Nephron (organoid): ENCODE results near the gene RAB44.
"Not testable (repeated sequence)": the region's sequence is repeated elsewhere in the genome, so short reads cannot be mapped to it uniquely, and the experiment has no call there.

Experiments used
- H3K27ac Mint-ChIP-seq, 3 experiments: 2 replicates each; pipeline ENCODE4 v1.8.0; 2020; ENCODE audit warnings: mixed read lengths in 3 of 3, mild to moderate bottlenecking in 2 of 3, moderate library complexity in 1 of 3
- H3K27me3 Mint-ChIP-seq: 2 replicates; pipeline ENCODE4 v1.8.0; 2021; ENCODE audit warnings: low read depth, mild to moderate bottlenecking, moderate library complexity, mixed read lengths
- H3K36me3 Mint-ChIP-seq: 2 replicates; pipeline ENCODE4 v1.8.0; 2020; ENCODE audit warnings: low read depth, mixed read lengths
- H3K4me1 Mint-ChIP-seq: 2 replicates; pipeline ENCODE4 v1.8.0; 2020; ENCODE audit warnings: mixed read lengths
- H3K4me3 Mint-ChIP-seq, 3 experiments: 2 replicates each; pipeline ENCODE4 v1.8.0; 2020; ENCODE audit warnings: mild to moderate bottlenecking in 3 of 3, mixed read lengths in 3 of 3, moderate library complexity in 2 of 3
- H3K9me3 Mint-ChIP-seq: 2 replicates; pipeline ENCODE4 v1.8.0; 2020; ENCODE audit warnings: mixed read lengths
- CTCF ChIP-seq, 3 experiments: fragments of 200-600 bp; sonication (generic); IDR thresholded peaks; one replicate each; pipeline ENCODE4 v1.5.0; 2021; ENCODE audit warnings: antibody characterized with exemption in 3 of 3; ENCODE audit not compliant: unreplicated experiment in 3 of 3

Gene RAB44

GRCh38 chr6:36703982-36704381 lies 6.4 kb downstream of the RAB44 start:
- TF ChIP-seq CTCF (IDR thresholded peaks at IDR 0.05; ENCODE audit: unreplicated experiment in 3 of 3): no peak
- Mint-ChIP-seq H3K27ac (no peak overlapping the region), H3K9me3 (no peaks in the 10 kb centered on the region), H3K4me1 (peaks cover 4% of the 10 kb centered on the region), H3K27me3 (peaks cover 10% of the 10 kb centered on the region), H3K36me3 (no peaks in the 10 kb centered on the region), H3K4me3 (no peak overlapping the region)

DNA sequence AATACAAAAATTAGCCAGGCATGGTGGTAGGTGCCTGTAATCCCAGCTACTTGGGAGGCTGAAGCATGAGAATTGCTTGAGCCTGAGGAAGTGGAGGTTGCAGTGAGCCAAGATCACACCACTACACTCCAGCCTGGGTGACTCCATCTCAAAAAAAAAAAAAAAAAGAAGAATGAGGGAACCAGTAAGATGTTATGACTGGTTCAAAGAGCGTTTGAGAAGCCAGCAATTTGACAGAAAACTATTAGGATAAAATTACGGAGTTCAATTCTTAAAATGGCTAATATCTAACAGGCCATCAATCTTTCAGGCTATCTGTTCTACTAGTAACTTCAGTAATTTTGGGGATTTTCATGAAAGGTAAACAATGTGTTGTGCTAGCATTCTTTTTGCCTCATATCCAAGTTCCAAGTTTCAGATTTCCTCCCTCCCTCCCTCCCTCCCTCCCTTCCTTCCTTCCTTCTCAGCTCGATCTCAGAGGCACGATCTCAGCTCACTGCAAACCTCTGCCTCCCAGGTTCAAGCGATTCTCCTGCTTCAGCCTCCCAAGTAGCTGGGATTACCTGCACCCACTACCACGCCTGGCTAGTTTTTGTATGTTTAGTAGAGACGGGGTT lies 7.4 kb downstream of the RAB44 start:
- H3K4me1 Mint-ChIP-seq, H3K4me3 Mint-ChIP-seq, H3K9me3 Mint-ChIP-seq: not testable (repeated sequence)

DNA sequence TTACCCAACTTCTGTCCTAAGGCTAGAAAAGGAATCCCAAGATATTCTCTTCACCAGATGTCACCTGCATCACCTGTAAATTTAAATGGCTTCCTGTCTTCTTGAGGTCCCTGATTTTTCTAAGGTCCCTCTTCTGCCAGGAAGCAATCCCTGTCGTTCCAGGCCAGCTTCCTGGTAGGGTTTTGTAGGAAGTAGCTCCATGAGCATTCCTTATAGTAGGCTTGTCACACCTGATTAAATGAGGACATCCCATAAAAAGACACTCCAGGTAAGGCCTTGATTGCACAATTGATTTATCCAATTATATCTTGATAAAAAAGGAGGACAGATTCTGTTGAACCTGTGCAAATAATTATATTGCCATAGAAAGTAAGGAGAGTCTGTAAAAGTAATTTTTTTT lies 8.7 kb downstream of the RAB44 start:
- no peak for TF ChIP-seq CTCF (IDR thresholded peaks at IDR 0.05; ENCODE audit: unreplicated experiment in 3 of 3)
- Mint-ChIP-seq H3K27me3 (peaks cover 8% of the 10 kb centered on the region), H3K4me1 (peaks cover 4% of the 10 kb centered on the region), H3K4me3 (no peak overlapping the region), H3K9me3 (no peaks in the 10 kb centered on the region), H3K27ac (no peak overlapping the region), H3K36me3 (no peaks in the 10 kb centered on the region)

More for the DNA sequence above, 7.4 kb downstream of the RAB44 start:
- not testable (repeated sequence) for H3K27me3 Mint-ChIP-seq, H3K36me3 Mint-ChIP-seq, H3K27ac Mint-ChIP-seq

GRCh38 chr6:36712816-36713215 lies 15.2 kb downstream of the RAB44 start:
- H3K4me1 Mint-ChIP-seq: no peaks in the 10 kb centered on the region
- TF ChIP-seq CTCF (IDR thresholded peaks at IDR 0.05; ENCODE audit: unreplicated experiment in 3 of 3): no peak
- no peak overlapping the region for H3K27ac Mint-ChIP-seq
- H3K36me3 Mint-ChIP-seq: no peaks in the 10 kb centered on the region
- H3K27me3 Mint-ChIP-seq: peaks cover 8% of the 10 kb centered on the region
- no peaks in the 10 kb centered on the region for H3K9me3 Mint-ChIP-seq
- no peak overlapping the region for H3K4me3 Mint-ChIP-seq

DNA sequence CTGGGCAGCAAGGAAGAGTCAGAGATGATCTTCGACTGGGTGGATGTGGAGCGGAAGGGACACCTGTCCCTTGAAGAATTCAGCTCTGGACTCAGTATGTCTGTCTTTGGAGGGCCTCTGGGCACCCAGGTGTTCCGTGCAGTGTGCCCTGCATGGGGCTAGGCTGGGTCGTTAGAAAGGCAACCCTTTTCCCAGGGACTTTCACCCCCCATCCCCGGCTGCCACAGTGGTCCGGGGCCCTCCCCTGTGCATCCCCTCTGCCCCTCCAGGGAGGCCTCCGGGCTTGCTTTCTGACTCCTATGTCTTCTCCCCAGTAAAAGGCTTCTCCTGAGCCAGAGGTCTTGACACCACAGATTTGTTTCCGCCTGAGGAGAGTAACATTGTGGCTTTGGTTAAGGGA lies 16.2 kb downstream of the RAB44 start:
- no peak for TF ChIP-seq CTCF (IDR thresholded peaks at IDR 0.05; ENCODE audit: unreplicated experiment in 3 of 3)
- H3K4me3 Mint-ChIP-seq: no peak overlapping the region

GRCh38 chr6:36714511-36714910 lies 16.9 kb downstream of the RAB44 start:
- H3K4me1 Mint-ChIP-seq: no peaks in the 10 kb centered on the region
- H3K27ac Mint-ChIP-seq: no peak overlapping the region
- peaks cover 12% of the 10 kb centered on the region for H3K27me3 Mint-ChIP-seq
- no peaks in the 10 kb centered on the region for H3K36me3 Mint-ChIP-seq
- TF ChIP-seq CTCF (IDR thresholded peaks at IDR 0.05; ENCODE audit: unreplicated experiment in 3 of 3): no peak
- no peak overlapping the region for H3K4me3 Mint-ChIP-seq
- no peaks in the 10 kb centered on the region for H3K9me3 Mint-ChIP-seq

More for the DNA sequence above, 16.2 kb downstream of the RAB44 start:
- Mint-ChIP-seq H3K36me3 (no peaks in the 10 kb centered on the region), H3K27me3 (peaks cover 8% of the 10 kb centered on the region), H3K9me3 (no peaks in the 10 kb centered on the region), H3K27ac (no peak overlapping the region), H3K4me1 (no peaks in the 10 kb centered on the region)
